Caco-2 (cell line): ENCODE results near the gene CRTC1. TPM values are rescaled to one million over a fixed set of nuclear protein-coding genes. Genes with fewer than 3 reads are reported as not detected.

ENCODE experiments used
- BruUV-seq: library from RNA; stranded (reverse); fragments of 400-500 nt; replicated peaks from 2 replicates; lab custom pipeline; 2021; lab: Mats Ljungman, UMichigan
- CTCF ChIA-PET: fragments of 300-600 bp; sonication (Branson Sonifier 250); formaldehyde crosslinking; loops from one replicate; lab custom pipeline; 2022; ENCODE audit warnings: antibody characterized with exemption; lab: Charles Lee
- POLR2A ChIA-PET: fragments of 300-600 bp; sonication (Branson Sonifier 250); formaldehyde crosslinking; loops from one replicate; lab custom pipeline; 2022; ENCODE audit warnings: antibody characterized with exemption; lab: Charles Lee
- DNase-seq, 2 experiments: peaks; one replicate each; pipeline versions ENCODE4 v3.0.0 to v3.0.0-alpha.2; 2020 to 2022
- H3K27me3 ChIP-seq: replicated peaks from 2 replicates; pipeline ENCODE4 v1.6.0; 2011; ENCODE audit warnings: low read length; ENCODE audit not compliant: control insufficient read depth, insufficient read depth
- H3K36me3 ChIP-seq: 2 replicates; pipeline ENCODE4 v1.5.1; 2011; ENCODE audit warnings: low read length; ENCODE audit not compliant: control insufficient read depth, insufficient read depth
- H3K4me1 ChIP-seq: fragments of 250-450 bp; sonication (Bioruptor Pico); 2 replicates; pipeline ENCODE4 v1.5.1; 2020; ENCODE audit warnings: mild to moderate bottlenecking
- H3K4me3 ChIP-seq: 2 replicates; pipeline ENCODE4 v1.5.1; 2011; ENCODE audit warnings: low read depth, mild to moderate bottlenecking, control low read depth, low read length
- H3K9me3 ChIP-seq: fragments of 250-450 bp; sonication (Bioruptor Pico); 2 replicates; pipeline ENCODE4 v1.5.1; 2020; ENCODE audit warnings: mild to moderate bottlenecking, moderate library complexity
- H3K27ac Mint-ChIP-seq: one replicate; pipeline ENCODE4 v1.8.0; 2022; ENCODE audit warnings: mixed read lengths; ENCODE audit not compliant: unreplicated experiment
- H3K27me3 Mint-ChIP-seq: one replicate; pipeline ENCODE4 v1.8.0; 2022; ENCODE audit warnings: mixed read lengths; ENCODE audit not compliant: insufficient read depth, unreplicated experiment
- H3K36me3 Mint-ChIP-seq: one replicate; pipeline ENCODE4 v1.8.0; 2022; ENCODE audit warnings: mild to moderate bottlenecking, mixed read lengths; ENCODE audit not compliant: insufficient read depth, unreplicated experiment
- H3K4me1 Mint-ChIP-seq: one replicate; pipeline ENCODE4 v1.8.0; 2022; ENCODE audit warnings: low read depth, mixed read lengths; ENCODE audit not compliant: unreplicated experiment
- H3K4me3 Mint-ChIP-seq: one replicate; pipeline ENCODE4 v1.8.0; 2022; ENCODE audit warnings: mild to moderate bottlenecking, moderate library complexity, mixed read lengths; ENCODE audit not compliant: unreplicated experiment
- H3K9me3 Mint-ChIP-seq: one replicate; pipeline ENCODE4 v1.8.0; 2022; ENCODE audit warnings: mixed read lengths; ENCODE audit not compliant: unreplicated experiment
- intact Hi-C: fragments of 100-400 bp; cut with micrococcal nuclease; formaldehyde crosslinking; loops from one replicate; pipeline ENCODE4 v1.10.0; 2022; ENCODE audit not compliant: unreplicated experiment
- total RNA-seq: library from RNA; stranded (reverse); gene quantifications from 2 replicates; pipeline ENCODE4 v1.2.3, GENCODE V29; 2022
- TF ChIP-seq, protein P1 (sequence below), 2 experiments: fragments of 200-600 bp in 1 of 2; IDR thresholded peaks; 1 replicate in 1 of 2; 2 replicates in 1 of 2; pipeline versions ENCODE4 v1.5.1 to v1.8.0; 2011 to 2022; ENCODE audit warnings: antibody characterized with exemption in 1 of 2, control low read depth in 1 of 2, inconsistent platforms in 1 of 2, low read depth in 1 of 2, low read length in 1 of 2, mild to moderate bottlenecking in 1 of 2, moderate library complexity in 1 of 2; ENCODE audit not compliant: insufficient read depth in 1 of 2, severe bottlenecking in 1 of 2, unreplicated experiment in 1 of 2

The CRTC1 gene
- total RNA-seq, 1 experiment from 2014 or later: 13.8 TPM

DNA sequence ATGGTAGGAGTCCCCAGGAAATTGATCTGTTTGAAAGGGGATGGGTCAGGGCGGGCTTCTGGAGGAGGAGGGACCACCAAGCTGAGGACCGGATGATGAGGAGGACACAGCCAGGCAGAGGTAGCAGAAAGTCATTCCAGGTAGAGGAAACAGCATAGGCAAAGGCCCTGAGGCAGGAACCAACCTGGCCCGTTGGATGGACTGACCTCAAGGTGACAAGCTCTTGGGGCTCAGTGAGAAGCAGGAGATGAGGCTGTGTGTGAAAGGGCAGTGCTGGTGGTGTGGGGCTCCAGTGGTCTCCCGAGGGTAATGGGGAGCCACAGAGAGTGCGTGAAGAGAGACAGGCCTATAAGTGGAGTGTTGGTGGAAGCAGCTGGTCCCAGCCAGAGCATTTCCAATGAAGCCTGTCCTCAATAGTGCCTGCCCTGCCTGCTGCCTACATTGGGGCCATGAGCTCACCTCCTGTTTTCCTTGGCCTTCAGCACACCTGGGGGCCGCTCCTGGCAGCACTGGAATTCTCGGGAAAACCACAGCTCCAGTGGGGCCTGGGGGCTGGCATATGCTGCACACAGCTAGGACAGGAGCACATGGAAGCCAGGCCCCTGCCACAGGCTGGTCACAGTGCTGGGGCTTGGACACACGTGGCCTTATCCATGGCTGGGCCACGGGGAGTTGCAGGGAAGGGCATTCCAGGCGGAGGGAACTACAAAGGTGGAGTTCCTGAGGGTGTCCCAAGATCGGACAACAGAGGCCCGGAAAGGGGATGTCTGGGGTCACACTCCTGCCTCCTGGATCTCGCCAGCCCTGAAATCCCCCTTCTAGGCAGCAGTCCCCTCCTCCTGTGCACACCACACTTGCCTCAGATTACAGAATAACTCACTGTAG is 109.9 kb downstream of the CRTC1 start:
- Mint-ChIP-seq H3K9me3 (no peaks in the 10 kb centered on the region), H3K27me3 (peaks cover 12% of the 10 kb centered on the region), H3K4me3 (no peak overlapping the region), H3K27ac (no peak overlapping the region), H3K36me3 (no peaks in the 10 kb centered on the region), H3K4me1 (peaks cover 15% of the 10 kb centered on the region)
- TF ChIP-seq, protein P1, sequence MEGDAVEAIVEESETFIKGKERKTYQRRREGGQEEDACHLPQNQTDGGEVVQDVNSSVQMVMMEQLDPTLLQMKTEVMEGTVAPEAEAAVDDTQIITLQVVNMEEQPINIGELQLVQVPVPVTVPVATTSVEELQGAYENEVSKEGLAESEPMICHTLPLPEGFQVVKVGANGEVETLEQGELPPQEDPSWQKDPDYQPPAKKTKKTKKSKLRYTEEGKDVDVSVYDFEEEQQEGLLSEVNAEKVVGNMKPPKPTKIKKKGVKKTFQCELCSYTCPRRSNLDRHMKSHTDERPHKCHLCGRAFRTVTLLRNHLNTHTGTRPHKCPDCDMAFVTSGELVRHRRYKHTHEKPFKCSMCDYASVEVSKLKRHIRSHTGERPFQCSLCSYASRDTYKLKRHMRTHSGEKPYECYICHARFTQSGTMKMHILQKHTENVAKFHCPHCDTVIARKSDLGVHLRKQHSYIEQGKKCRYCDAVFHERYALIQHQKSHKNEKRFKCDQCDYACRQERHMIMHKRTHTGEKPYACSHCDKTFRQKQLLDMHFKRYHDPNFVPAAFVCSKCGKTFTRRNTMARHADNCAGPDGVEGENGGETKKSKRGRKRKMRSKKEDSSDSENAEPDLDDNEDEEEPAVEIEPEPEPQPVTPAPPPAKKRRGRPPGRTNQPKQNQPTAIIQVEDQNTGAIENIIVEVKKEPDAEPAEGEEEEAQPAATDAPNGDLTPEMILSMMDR (IDR thresholded peaks at IDR 0.05; ENCODE audit: insufficient read depth in 1 of 2, low read depth in 1 of 2, low read length in 1 of 2, severe bottlenecking in 1 of 2, unreplicated experiment in 1 of 2): no peak
- H3K36me3 ChIP-seq: no peaks in the 10 kb centered on the region
- DNase-seq: peak in 1 of 2 experiments; percentile 31
- intact Hi-C loops: no loop called here
- peaks cover 2% of the 10 kb centered on the region for H3K27me3 ChIP-seq
- POLR2A ChIA-PET: no interaction called here
- H3K4me3 ChIP-seq: no peak overlapping the region
- CTCF ChIA-PET: no interaction called here
- H3K9me3 ChIP-seq: no peaks in the 10 kb centered on the region
- no TSS peak for BruUV-seq
- H3K4me1 ChIP-seq: peaks cover 9% of the 10 kb centered on the region; the same call in 1 of the 2 replicates

DNA sequence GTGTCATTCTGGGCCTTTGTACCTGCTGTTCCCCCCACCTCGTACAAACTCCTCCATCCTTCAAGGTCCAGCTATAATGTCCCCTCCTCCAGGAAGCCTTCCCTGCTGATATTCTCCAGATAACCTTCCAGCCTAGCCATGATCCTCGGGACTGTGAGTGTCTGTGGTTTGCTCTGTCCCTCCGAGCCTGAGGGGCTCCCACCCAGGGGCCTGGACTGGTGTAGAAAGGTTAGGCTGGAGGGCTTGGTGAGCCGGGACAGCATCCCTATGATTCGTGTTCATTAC is 110.5 kb downstream of the CRTC1 start:
- Mint-ChIP-seq H3K36me3 (no peaks in the 10 kb centered on the region), H3K4me1 (peaks cover 14% of the 10 kb centered on the region), H3K27ac (no peak overlapping the region), H3K27me3 (peaks cover 12% of the 10 kb centered on the region), H3K4me3 (no peak overlapping the region), H3K9me3 (no peaks in the 10 kb centered on the region)
- Histone ChIP-seq H3K9me3 (no peaks in the 10 kb centered on the region), H3K4me3 (no peak overlapping the region), H3K27me3 (peaks cover 2% of the 10 kb centered on the region), H3K4me1 (peaks cover 12% of the 10 kb centered on the region), H3K36me3 (no peaks in the 10 kb centered on the region)
- ChIA-PET POLR2A (no interaction called here), CTCF (no interaction called here)
- TF ChIP-seq, protein P1 (IDR thresholded peaks at IDR 0.05; ENCODE audit: insufficient read depth in 1 of 2, low read depth in 1 of 2, low read length in 1 of 2, severe bottlenecking in 1 of 2, unreplicated experiment in 1 of 2): no peak
- no peak for DNase-seq
- no TSS peak for BruUV-seq
- intact Hi-C loops: no loop called here

DNA sequence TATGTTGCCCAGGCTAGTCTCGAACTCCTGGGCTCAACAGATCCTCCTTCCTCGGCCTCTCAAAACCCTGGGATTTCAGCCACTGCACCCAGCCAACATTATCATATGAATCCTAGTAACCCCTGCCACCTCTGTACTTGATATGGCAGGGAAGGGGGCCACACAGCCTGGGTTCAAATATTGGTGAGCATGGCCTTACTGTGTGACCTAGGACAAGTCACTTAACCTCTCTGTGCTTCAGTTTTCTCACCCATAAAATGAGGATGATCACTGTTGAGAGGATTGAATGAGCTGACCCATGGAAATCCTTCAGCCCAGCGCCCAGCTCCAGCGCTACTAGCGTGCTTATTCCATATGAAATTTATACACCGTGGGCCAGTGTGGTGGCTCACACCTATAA is 111.2 kb downstream of the CRTC1 start:
- no peak overlapping the region for H3K4me3 Mint-ChIP-seq
- TF ChIP-seq, protein P1 (IDR thresholded peaks at IDR 0.05; ENCODE audit: insufficient read depth in 1 of 2, low read depth in 1 of 2, low read length in 1 of 2, severe bottlenecking in 1 of 2, unreplicated experiment in 1 of 2): no peak
- intact Hi-C loops: loop anchor here (5.0 kb wide), 1 partner anchor 38 kb away; the partner anchor contains the start of gene UPF1
- peaks cover 8% of the 10 kb centered on the region for H3K27me3 Mint-ChIP-seq
- Histone ChIP-seq H3K4me3 (no peak overlapping the region), H3K4me1 (peaks cover 10% of the 10 kb centered on the region), H3K9me3 (no peaks in the 10 kb centered on the region), H3K36me3 (no peaks in the 10 kb centered on the region), H3K27me3 (no peaks in the 10 kb centered on the region; the same call in 1 of the 2 replicates)
- no peak for DNase-seq
- H3K36me3 Mint-ChIP-seq: no peaks in the 10 kb centered on the region
- BruUV-seq: no TSS peak
- CTCF ChIA-PET: no interaction called here
- H3K4me1 Mint-ChIP-seq: peaks cover 8% of the 10 kb centered on the region
- H3K9me3 Mint-ChIP-seq: no peaks in the 10 kb centered on the region
- POLR2A ChIA-PET: no interaction called here
- H3K27ac Mint-ChIP-seq: no peak overlapping the region
